HG02610 (cell line): ENCODE results near the gene CFAP97.
A peak's percentile ranks its signal among the peaks of the same experiment; 100 is the strongest.
"Not testable (repeated sequence)": the region's sequence is repeated elsewhere in the genome, so short reads cannot be mapped to it uniquely, and the experiment has no call there.

Experiments used
- ATAC-seq: cut with Tn5 transposase; IDR thresholded peaks from one replicate; pipeline ENCODE4 v1.9.1; 2021; ENCODE audit warnings: mild to moderate bottlenecking, moderate library complexity; ENCODE audit not compliant: unreplicated experiment

Gene CFAP97

GRCh38 chr4:185203486-185204237 lies at the start of gene CFAP97:
CFAP97 (minus strand) TSS chr4:185204000; CDS start chr4:185191196, 12,804 bp downstream.
- ATAC-seq = peak; percentile 80

GRCh38 chr4:185249105-185249504 lies 45.3 kb upstream of the CFAP97 start:
- ATAC-seq = peak; percentile 45

- ATAC-seq = no peak
Observed at GRCh38 chr4:185248393-185249039, 44.7 kb upstream of the CFAP97 start.

GRCh38 chr4:185247151-185247550 lies 43.4 kb upstream of the CFAP97 start:
- no peak for ATAC-seq

DNA sequence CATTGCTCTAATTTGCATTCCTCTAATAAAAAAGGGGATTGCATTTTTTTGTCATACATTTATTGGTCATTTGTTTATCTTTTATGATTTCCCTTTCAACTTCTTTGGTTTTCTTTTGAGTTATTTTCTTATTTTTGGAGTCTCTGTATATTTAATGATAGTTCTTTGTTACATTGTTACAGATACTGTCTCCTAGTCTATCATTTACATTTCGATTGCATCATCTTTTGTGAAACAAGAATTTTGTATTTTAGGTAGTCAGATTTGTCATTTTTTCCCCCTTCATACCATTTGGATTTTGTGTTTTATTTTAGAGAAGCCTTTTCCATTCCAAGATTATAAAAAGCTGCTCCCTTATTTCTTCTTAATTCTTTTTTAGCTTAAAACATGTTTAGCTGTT lies 42.7 kb upstream of the CFAP97 start:
- no peak for ATAC-seq

GRCh38 chr4:185244763-185245162 lies 41.0 kb upstream of the CFAP97 start:
- no peak for ATAC-seq

GRCh38 chr4:185243879-185244278 lies 40.1 kb upstream of the CFAP97 start:
- ATAC-seq = no peak

DNA sequence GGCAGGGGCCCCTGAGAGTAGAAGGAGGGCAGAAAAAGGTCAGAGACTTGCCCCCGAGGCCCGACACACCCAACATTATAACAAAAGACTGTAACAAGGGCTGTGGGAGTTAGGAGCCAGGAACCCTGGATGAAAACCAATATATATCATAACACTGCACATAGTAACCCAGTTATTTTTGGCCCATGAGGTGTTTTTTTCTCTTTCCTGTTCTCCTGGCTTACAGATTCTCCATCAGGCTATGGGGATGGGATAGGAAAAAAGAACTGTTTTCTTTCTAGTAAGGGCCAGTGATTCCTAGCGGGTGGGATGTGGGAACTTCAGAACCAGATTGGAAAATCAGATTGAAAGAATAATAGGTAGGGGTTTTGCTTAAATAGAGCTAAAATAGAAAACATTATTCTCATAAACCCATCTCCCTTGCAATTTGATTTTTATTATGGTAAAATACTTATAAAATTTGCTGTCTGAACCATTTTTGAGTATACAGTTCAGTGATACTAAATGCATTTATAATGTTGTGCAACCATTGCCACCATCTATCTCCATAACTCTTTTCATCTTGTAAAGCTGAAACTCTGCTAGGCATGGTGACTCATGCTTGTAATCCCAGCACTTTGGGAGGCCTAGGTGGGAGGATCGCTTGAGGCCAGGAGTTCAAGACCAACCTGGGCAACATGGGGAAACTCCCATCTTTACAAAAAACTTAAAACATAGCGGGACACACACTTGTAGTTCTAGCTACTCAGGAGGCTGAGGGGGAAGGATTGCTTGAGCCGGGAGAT lies 39.1 kb upstream of the CFAP97 start:
- ATAC-seq = no peak

DNA sequence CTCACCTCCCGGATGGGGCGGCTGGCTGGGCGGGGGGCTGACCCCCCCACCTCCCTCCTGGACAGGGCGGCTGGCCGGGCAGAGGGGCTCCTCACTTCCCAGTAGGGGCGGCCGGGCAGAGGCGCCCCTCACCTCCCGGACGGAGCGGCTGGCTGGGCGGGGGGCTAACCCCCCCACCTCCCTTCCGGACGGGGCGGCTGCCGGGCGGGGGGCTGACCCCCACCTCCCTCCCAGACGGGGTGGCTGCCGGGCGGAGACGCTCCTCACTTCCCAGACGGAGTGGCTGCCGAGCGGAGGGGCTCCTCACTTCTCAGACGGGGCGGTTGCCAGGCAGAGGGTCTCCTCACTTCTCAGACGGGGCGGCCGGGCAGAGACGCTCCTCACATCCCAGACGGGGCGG lies 36.7 kb upstream of the CFAP97 start:
- not testable (repeated sequence) for ATAC-seq

DNA sequence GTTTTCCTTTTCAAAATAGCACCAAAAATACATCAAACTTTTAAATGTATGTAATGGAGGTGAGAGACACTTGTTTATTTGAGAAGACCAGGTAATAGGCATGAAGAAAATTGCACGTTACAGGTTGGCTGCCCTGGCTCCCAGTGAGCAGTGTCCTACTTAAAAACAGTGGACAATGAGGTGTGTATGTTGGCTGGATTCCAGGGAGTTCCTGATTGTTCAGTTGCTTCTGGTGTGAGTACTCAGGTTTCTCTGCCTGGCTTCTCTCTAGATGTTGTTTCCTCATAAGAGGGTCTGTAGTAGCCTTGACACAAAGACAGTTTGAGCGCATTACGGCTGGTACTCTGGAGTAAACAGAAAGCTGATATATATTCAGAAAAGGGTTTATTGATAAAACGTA lies 35.0 kb upstream of the CFAP97 start:
- ATAC-seq = no peak

DNA sequence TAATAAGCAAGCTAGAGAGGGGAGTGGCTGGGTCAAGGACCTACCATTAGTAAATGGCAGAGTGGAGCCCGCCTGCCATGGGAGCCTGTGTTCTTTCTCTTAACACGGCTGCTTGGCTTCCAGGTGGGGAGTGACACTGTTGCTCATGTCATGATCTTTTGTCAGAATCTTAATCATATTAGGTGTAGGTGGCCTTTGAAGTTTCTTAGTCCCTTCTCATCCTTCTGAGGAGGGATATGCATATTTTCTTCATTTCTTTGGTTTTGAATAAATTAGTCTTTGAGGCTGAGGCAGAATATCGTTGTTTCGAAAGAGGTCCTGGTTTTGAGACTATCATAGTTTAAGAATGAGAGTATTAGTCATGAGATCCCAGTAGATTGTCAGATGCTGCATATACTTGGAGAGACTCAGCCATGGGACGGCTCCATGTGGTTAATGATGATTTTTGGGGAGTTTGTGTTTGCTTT lies 34.4 kb upstream of the CFAP97 start:
- ATAC-seq = no peak

GRCh38 chr4:185237175-185237574 lies 33.4 kb upstream of the CFAP97 start:
- no peak for ATAC-seq

DNA sequence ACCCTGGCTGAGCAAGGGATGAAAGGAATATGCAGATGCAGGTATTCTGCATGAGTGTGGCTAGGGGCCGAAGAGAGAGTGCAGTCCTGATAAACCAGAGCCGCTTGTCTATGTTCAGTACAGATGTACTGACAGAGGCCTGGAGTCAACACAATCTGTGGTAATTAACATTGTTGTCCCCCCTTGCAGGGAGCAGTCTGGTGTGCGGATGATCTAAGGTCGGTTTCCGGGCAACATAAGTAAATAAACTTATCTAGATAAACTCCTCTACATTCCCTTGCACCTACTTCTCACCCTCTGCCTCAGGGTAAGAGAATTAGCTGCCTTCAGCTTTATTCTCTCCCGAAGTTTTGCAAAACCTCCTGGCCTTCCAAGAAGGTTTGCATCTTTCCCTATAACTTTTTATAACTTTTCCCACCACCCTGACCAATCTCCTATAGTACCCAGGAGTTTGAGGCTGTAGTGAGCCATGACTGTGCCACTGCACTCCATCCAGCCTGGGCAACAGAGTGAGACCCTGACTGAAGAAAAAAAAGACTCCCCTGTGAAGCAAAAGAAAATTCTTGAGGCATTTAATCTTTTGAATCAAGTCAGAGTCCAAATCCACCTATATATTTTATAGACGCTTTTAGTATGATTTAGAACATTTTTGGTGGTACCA lies 32.2 kb upstream of the CFAP97 start:
- ATAC-seq = no peak

DNA sequence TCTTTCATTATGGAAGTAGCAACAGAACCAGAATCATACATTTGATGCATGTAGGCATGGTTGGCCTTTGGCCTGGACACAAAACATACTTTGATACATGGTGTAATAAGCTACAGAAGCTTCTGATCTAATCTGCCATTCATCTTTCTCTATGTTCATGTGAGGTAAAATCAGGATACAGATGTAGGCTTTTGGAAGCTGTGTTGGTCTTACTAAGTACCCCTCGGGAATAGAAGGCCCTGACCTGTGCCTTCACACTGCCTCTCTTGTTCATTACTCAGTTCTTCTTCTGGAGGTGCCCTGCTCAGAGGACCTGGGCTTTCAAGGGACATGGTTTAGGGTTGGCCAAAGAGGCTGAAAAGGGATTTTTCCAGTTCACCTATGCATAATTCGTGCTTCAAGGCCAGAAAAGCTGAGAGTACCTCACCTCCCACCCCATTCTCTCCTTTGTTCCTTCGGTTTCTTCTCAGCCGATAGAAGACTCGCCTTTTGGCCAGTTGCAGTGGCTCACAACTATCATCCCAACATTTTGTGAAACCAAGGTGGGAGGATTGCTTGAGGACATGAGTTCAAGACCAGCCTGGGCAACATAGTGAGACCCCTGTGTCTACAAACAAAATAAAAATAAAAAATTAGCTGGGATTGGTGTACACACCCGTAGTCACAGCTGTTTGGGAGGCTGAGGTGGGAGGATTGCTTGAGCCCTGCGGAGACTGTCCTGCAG lies 31.5 kb upstream of the CFAP97 start:
- no peak for ATAC-seq

DNA sequence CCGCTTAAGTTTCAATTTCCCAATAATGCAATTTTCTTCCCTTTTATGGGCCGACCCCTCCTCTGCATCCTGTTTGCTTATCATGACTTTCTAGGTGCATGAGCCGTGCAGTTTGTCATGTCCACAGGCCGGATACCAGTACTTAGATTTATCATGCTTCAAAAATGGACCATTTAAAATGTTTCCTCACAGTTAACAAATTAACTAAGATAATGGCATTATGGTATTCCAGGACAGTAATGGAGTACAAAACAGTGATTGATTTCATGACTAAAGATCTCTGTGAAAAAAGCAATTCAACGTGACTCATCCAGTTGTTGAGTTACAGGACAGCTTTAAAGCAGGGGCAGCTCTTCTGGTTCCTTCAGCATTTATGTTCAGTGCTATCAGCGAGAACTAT lies 28.6 kb upstream of the CFAP97 start:
- no peak for ATAC-seq

GRCh38 chr4:185229021-185229818 lies 25.4 kb upstream of the CFAP97 start:
- no peak for ATAC-seq

- ATAC-seq = no peak
Observed at GRCh38 chr4:185227713-185228278, 24.0 kb upstream of the CFAP97 start.

GRCh38 chr4:185227131-185227551 lies 23.3 kb upstream of the CFAP97 start:
- ATAC-seq = no peak

GRCh38 chr4:185225940-185226339 lies 22.1 kb upstream of the CFAP97 start:
- no peak for ATAC-seq
